Embryonic facial prominence (tissue), 1 donor: Measurements from ENCODE around the gene SPRY4.
"Not testable (repeated sequence)": the region's sequence is repeated elsewhere in the genome, so short reads cannot be mapped to it uniquely, and the experiment has no call there.

Source experiments
- DNase-seq: peaks from one replicate; pipeline ENCODE4 v3.0.0-alpha.2; 2016; ENCODE audit errors: extremely low spot score

Gene SPRY4

GRCh38 chr5:142315096-142315900 lies 9.5 kb downstream of the SPRY4 start:
- no peak for DNase-seq

DNA sequence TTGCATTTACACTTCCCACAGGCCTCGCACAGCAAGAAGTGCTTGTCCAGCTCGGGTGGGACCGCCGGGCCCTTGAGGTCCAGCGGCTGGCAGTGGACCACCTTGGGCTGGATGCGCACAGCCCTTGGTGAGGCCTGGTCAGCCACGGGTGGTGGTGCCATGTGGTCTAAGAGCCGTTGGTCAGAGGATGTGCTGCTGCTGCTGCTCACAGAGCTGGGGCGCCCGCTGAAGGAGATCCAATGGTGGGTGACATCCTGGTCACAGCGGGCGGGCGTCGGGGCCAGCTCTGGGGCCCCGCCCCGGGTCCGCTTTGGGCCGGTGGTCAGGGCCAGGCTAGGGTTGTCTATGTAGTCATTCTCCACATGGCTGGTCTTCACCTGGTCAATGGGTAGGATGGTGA lies 10.2 kb downstream of the SPRY4 start:
- DNase-seq = no peak

DNA sequence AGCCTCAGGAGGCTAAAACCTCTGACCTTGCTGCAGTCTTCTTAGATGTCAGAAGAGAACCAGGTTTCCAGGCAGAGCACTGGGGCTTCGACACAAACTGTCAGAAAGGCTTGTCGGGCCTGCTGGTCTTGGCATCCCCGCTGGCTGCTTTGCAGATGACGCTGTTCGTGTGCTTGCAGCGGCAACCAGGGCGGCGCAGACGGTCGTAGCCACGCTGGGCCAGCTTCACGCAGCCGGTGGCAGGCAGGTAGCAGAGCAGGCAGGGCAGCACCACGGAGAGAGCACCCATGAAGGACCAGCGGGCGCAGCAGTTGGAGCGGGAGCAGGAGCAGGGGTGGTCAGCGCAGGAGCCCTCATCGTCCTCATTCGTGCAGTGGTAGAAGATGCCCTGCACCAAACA lies 10.7 kb downstream of the SPRY4 start:
- no peak for DNase-seq

- no peak for DNase-seq
These were observed 11.1 kb downstream of the SPRY4 start for GRCh38 chr5:142313682-142314081.

DNA sequence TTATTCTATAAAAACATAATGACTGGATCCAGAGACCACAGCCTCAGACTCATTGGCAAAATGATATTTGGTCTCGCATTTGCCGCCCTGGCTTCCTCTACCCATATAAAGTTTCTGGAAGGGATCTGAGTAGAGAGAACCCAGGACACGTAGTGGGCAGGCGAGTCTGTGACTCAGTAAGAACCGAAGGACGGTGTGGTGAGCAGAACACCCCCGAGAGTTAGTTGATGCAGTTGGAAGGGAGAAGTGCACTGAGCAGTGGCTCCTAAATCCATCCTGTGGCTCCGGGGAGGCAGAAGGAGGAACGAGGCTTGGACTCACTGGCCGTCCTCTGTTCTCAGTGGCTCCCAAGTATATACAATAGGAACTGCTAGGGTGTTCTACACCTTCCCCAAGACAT lies 11.5 kb downstream of the SPRY4 start:
- DNase-seq = no peak

- no peak for DNase-seq
These were observed 12.4 kb downstream of the SPRY4 start for GRCh38 chr5:142312399-142312798.

DNA sequence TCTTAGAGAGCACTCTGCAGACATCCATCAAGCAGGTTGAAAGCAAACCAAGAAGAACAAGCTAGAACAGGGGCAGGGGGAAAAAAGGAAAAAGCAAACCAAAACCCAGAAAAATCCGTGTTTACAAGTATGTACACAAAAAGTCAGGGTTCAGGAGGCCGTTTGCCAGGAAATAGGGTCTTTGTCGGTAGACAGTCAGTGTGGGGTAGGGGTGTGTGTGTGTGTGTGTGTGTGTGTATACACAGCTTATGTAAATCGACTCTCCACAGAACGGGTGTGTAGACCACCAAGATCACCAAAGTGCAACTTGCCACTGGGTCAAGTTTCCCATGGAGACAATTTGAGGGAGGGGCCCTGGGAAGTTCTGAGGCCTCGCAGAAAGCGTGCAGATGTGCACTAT lies 13.1 kb downstream of the SPRY4 start:
- no peak for DNase-seq

DNA sequence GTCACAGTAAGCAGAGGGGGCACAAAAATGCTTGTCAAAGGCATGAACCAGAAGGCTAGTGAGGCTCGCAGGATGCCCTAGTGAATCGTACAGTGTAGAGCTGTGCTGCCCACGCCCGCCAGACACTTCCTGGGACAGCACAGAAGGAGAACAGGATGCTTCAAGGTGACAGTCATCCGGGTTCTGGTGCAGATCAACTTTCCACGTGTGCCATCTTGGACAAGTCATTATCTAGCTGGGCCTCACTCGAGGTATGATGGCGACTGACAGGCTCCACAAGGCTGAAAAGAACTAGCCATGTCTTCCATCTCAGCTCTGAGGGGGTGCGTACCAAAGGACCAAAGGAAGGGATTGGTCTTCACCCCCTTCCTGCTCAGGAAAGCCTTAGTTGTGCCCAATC lies 14.0 kb downstream of the SPRY4 start:
- DNase-seq = no peak

- DNase-seq = no peak
These were observed 15.0 kb downstream of the SPRY4 start for GRCh38 chr5:142309747-142310318.

DNA sequence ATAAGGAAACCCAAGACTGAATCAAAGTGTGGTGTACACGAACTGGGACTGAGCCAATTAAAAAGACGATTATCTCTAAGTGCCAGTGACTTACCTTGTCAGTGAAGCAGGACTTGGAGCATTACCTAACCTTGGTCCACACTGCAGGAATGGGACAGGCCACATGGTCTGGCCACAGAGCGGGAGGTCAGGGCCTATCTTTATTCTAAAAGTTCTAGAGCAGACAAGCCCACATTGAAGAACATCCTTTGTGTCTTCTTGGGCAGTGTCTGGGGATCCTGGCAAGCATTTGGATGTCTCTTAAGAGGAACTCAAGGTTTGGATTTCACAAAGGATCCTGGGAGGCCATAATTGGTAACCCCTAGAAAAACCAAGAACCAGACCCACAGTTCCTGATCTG lies 16.5 kb downstream of the SPRY4 start:
- DNase-seq = no peak

GRCh38 chr5:142307146-142307890 lies 17.5 kb downstream of the SPRY4 start:
- DNase-seq = no peak

DNA sequence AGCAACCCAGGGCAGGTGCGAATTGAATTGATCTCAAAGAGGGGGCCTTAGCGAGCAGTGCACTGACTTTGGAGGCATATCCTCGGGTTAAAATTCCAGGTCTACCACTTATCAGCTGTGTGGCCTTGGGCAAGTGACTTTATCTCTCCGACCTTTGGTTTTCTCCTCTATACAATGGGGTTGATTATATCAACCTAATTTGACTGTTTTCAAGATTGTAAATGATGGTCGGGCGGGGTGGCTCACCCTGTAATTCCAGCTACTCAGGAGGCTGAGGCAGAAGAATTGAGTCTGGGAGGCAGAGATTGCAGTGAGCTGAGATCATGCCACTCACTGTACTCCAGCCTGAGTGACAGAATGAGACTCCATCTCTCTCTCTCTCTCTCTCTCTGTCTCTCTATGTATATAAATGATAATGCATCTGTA lies 18.7 kb downstream of the SPRY4 start:
- DNase-seq = no peak

DNA sequence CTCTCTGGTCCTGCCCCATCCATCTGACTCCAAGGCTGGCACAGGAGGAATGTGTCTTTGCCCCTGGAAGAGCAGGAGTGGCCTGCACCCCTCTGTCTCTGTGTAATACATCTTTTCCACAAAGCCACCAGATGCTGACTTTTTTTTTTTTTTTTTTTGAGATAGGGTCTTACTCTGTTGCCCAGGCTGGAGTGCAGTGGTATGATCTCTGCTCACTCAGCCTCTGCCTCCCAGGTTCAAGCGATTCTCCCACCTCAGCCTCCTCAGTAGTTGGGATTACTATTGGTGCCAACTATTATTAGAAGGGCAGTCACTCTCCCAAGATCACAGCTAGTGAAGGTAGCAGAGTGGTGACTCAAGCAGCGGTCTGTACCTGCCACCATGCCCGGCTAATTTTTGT lies 19.6 kb downstream of the SPRY4 start:
- DNase-seq = no peak

GRCh38 chr5:142304013-142304701 lies 20.7 kb downstream of the SPRY4 start:
- no peak for DNase-seq

DNA sequence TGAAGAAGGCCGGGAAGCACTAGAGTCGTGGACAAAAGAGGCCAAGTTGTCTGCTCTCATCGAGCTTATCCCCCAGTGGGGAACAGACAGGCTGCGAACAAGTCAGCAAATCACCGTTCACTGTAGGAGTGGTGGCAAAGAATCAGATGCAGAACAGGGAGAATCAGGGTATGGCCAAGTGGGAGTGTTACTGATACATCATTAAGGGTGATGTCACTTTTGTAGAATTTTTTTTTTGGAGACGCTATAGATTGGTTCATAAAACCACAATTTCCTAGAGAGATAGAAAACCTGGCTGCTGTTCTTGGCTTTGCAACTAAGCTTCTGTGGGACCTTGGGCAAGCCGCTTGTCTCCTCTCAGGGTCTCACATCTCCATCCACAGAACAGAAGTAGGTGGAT lies 21.3 kb downstream of the SPRY4 start:
- no peak for DNase-seq

DNA sequence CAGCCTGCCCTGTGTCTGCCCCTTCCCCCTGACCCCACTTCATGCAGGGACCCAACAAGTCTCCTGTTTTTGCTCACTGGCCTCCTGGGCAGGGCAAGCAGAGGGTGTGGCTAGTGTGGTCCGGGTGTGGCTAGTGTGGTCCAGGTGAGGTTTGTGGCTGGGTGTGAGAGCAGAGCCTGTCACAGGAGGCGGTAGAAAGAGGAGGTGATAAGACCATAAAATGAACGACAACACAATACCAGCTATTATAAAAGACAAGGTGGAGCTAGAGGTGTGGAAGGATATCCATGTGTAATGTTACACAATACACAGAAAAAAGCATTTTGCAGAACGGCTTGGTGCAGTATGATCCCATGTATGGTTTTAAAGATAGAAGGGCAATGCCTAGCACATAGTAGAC lies 23.3 kb downstream of the SPRY4 start:
- DNase-seq = no peak

GRCh38 chr5:142300677-142301076 lies 24.1 kb downstream of the SPRY4 start:
- DNase-seq = no peak

DNA sequence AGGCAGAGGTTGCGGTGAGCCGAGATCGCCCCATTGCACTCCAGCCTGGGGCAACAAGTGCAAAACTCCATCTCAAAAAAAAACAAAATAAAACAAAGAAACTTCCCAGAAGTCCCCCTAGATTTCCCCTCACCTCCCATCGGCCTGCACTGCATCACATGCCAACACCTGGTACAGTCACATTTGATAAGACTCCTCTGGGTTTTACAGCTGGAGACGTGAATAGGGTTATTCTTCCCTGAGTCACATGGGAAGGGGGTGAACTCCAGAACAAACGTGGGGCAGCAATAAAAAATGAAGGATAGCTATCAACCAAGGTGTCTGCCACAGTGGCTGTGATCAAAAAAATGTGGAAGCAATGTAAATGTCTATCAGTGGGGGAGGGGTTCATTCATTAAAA lies 26.0 kb downstream of the SPRY4 start:
- DNase-seq = no peak

GRCh38 chr5:142297786-142298185 lies 27.0 kb downstream of the SPRY4 start:
- not testable (repeated sequence) for DNase-seq

DNA sequence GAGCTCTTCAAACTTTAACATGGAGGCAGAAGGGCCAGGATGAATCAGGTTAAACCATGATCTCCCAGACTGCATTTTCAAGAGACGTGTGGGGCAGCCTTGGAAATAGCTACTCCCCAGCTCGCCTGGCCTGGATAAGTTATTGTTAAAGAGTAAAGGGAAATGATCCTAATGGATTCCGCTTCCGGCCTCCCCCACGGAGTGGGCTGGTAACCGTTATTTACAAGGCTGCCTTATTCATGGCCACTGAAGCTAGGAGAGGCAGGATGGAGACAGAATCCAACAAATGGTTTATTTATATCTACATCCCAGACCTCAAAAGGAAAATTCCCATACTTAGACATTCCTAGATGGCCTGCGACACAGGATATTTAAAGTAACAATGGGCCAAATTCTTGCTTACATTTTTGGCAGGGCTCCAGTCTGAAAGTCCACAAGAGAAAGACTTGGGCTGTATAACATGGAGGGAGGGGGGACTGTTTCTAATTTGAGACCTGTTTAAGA lies 27.9 kb downstream of the SPRY4 start:
- peak; percentile 39 for DNase-seq

GRCh38 chr5:142295960-142296860 lies 28.6 kb downstream of the SPRY4 start:
- DNase-seq = no peak
